Activated naive CD8-positive, alpha-beta T cell (primary cell): ENCODE data around the gene METTL4.
"Not testable (repeated sequence)": the region's sequence is repeated elsewhere in the genome, so short reads cannot be mapped to it uniquely, and the experiment has no call there.

ENCODE experiments used
- H3K27ac Mint-ChIP-seq: one replicate; pipeline ENCODE4 v1.8.0; 2021; ENCODE audit warnings: mixed read lengths
- H3K27me3 Mint-ChIP-seq: one replicate; pipeline ENCODE4 v1.8.0; 2021; ENCODE audit warnings: mixed read lengths
- H3K36me3 Mint-ChIP-seq: one replicate; pipeline ENCODE4 v1.8.0; 2021; ENCODE audit warnings: mixed read lengths
- H3K4me1 Mint-ChIP-seq: one replicate; pipeline ENCODE4 v1.8.0; 2021; ENCODE audit warnings: low read depth, mixed read lengths
- H3K4me3 Mint-ChIP-seq: one replicate; pipeline ENCODE4 v1.8.0; 2021; ENCODE audit warnings: mild to moderate bottlenecking, mixed read lengths
- H3K9me3 Mint-ChIP-seq: one replicate; pipeline ENCODE4 v1.8.0; 2021; ENCODE audit warnings: low read depth, mixed read lengths

METTL4 gene

DNA sequence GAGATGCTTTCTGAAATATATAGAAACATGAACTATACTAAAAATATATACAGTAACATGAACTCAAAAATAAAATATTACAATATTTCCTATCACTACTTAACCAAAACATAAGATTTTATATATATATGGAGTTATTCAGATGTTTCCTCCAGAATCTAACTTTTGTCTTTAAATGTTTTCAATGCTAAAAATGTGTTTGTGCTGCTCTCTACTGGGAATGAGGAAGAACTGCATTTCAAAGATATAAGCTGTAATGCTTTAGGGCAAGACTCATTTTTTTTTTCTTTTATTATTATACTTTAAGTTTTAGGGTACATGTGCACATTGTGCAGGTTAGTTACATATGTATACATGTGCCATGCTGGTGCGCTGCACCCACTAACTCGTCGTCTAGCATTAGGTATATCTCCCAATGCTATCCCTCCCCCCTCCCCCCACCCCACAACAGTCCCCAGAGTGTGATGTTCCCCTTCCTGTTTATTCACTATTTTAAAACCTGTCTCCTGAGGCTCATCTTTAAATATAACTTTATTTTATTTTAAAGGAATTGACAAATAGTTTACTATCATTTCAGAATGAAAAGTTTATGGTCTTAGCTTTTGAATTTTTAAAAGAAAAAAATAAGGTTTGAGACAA is 29.3 kb downstream of the METTL4 start:
- H3K36me3 Mint-ChIP-seq, H3K4me3 Mint-ChIP-seq, H3K27ac Mint-ChIP-seq, H3K4me1 Mint-ChIP-seq, H3K27me3 Mint-ChIP-seq, H3K9me3 Mint-ChIP-seq: not testable (repeated sequence)

DNA sequence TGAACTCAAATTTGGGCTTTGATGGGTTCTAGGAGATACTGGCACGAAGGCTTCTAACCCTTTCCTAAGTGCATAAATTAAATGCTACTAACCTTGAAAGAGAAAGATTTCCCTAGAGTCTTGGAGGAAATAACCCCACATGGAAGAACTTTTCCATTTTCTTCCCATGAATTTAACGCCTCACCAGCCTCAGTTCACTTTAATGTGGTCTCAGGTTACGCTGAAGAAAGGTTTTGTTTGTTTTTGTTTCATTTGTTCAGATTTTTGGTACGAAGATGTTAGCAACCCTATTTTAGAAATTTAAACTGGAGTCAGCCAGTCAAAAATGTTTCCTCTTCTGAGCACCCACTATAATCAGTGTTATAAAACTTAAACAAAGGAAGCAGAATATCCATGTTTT is 30.7 kb downstream of the METTL4 start:
- H3K9me3 Mint-ChIP-seq: no peaks in the 10 kb centered on the region
- no peak overlapping the region for H3K27ac Mint-ChIP-seq
- H3K4me1 Mint-ChIP-seq: peaks cover 4% of the 10 kb centered on the region
- H3K4me3 Mint-ChIP-seq: no peak overlapping the region
- H3K36me3 Mint-ChIP-seq: peaks cover 8% of the 10 kb centered on the region
- no peaks in the 10 kb centered on the region for H3K27me3 Mint-ChIP-seq

DNA sequence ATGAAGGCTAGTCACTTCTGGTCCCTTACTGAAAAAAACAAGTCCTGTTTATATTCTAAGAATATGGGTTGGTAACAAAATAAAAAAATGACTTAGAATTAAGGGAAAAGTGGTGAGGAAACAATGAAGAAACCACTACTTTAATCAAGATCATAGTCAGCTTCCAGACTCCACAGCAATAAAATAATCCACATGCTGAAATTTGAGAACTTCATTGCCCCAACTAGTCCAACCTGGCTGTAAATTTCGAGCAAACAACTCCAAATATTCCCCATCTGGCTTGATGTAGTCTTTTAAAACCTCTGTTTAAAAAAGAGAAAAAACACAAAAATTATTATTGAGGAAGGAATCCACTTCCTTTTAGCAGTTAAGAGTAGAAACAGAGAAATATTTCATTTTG is 32.5 kb downstream of the METTL4 start:
- Mint-ChIP-seq H3K4me3 (no peak overlapping the region), H3K27ac (no peak overlapping the region), H3K4me1 (peaks cover 4% of the 10 kb centered on the region), H3K9me3 (no peaks in the 10 kb centered on the region), H3K27me3 (no peaks in the 10 kb centered on the region), H3K36me3 (peaks cover 18% of the 10 kb centered on the region)

DNA sequence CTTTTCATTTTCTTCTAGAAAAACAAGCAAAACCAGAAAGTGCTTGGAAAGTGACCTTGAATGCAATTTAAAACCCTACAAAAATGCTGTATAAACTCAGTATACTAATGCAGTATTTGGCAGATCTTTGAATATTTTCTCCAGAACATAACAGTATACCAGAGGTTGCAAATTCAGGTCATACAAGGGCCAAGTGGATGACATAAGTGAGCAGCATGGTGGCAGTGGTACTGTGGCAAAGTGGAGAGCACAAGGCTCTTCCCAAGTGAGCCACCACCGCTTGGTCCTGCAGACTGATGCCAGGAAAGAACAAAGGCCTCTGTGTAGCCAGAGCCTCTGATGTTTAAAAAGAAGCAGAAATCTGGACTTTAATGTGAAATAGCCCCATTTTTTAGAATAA is 33.1 kb downstream of the METTL4 start:
- Mint-ChIP-seq H3K36me3 (peaks cover 20% of the 10 kb centered on the region), H3K27ac (no peak overlapping the region), H3K9me3 (no peaks in the 10 kb centered on the region), H3K4me3 (no peak overlapping the region), H3K4me1 (peaks cover 4% of the 10 kb centered on the region), H3K27me3 (no peaks in the 10 kb centered on the region)

DNA sequence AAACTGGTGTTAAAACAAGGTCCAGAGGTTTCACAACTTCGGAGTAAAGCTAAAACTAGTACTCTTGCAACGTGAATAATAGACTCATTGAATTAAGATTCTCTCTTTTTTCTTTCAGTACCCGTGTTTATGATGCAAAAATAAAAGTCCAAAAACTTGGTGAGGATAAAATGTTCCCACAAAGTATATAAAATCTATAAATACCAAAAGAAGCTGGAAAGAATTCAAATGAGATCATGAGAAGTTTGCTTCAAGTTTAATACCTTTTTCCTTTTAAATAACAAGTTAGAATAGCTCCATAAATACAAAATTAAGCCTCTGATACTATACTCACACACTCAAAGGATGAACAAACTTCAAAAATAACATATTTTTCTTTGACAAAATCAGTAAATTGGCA is 34.0 kb downstream of the METTL4 start:
- no peaks in the 10 kb centered on the region for H3K27me3 Mint-ChIP-seq
- peaks cover 2% of the 10 kb centered on the region for H3K4me1 Mint-ChIP-seq
- peaks cover 3% of the 10 kb centered on the region for H3K9me3 Mint-ChIP-seq
- H3K27ac Mint-ChIP-seq: no peak overlapping the region
- H3K36me3 Mint-ChIP-seq: peaks cover 29% of the 10 kb centered on the region
- H3K4me3 Mint-ChIP-seq: no peak overlapping the region

DNA sequence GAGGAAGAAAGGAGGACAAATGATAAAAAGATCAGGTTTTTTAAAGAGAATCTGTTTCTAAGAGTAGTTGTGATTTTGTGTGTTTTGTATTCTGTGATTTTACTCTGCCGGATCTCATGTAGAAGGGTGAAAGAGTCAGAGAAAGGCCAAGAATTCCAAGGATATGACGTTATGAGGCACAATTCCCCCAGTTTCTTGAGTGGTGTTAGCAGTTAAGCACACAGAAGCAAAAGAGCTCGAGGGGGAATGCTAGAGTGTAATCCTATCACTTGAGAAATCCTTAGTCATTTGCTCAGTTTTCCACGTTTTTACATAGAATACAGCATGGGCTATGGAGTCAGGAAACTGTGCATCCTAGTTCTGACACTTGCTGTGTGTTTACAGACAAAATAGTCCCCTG is 34.8 kb downstream of the METTL4 start:
- no peaks in the 10 kb centered on the region for H3K27me3 Mint-ChIP-seq
- no peaks in the 10 kb centered on the region for H3K4me1 Mint-ChIP-seq
- peaks cover 33% of the 10 kb centered on the region for H3K36me3 Mint-ChIP-seq
- peaks cover 3% of the 10 kb centered on the region for H3K9me3 Mint-ChIP-seq
- no peak overlapping the region for H3K4me3 Mint-ChIP-seq
- H3K27ac Mint-ChIP-seq: no peak overlapping the region

DNA sequence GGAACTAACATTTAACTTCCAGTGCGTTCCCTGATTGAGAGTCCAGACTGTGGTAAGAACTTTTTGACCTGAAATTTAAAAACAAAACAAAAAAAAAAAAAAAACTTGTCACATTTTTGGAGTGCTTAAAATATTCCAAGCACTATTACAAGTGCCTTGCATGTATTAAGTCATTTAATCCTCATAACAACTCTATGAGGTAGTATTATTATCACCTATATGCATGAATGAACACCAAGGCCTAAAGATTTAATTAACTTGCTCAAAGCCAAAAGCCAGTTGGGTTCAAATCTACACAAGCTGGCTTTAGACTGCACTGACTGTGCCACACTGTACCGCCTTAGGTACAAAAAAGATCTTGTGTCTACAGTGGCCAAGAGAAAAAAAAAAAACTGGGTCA is 35.2 kb downstream of the METTL4 start:
- H3K27me3 Mint-ChIP-seq: no peaks in the 10 kb centered on the region

DNA sequence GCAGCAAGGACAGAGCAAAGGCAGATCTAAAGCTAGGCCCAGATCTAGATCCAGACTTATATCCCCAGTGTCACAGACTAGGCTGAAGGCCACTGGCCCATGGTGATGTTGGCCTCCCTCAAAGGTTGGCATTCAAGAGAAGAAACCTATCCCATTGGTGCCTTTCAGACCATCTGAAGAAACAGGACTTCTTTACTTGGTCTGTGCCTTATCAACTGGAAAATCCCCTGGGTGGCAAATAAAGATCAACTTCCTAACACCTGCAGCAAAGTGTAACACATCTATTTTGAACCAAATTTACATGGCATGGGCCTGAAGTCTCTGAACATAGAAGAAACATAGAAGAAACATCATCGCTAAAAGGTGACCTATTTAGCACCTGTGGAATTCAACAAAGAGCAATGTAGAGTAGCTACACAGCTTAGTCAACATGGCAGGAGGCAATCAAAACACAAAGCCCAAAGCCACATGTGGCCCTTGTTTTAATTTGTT is 35.8 kb downstream of the METTL4 start:
- Mint-ChIP-seq H3K36me3 (peaks cover 37% of the 10 kb centered on the region), H3K4me1 (no peaks in the 10 kb centered on the region), H3K4me3 (no peak overlapping the region), H3K27ac (no peak overlapping the region), H3K27me3 (no peaks in the 10 kb centered on the region), H3K9me3 (peaks cover 3% of the 10 kb centered on the region)

More for the DNA sequence above, 35.2 kb downstream of the METTL4 start:
- Mint-ChIP-seq H3K27ac (no peak overlapping the region), H3K4me3 (no peak overlapping the region), H3K36me3 (peaks cover 33% of the 10 kb centered on the region), H3K4me1 (no peaks in the 10 kb centered on the region), H3K9me3 (peaks cover 3% of the 10 kb centered on the region)

DNA sequence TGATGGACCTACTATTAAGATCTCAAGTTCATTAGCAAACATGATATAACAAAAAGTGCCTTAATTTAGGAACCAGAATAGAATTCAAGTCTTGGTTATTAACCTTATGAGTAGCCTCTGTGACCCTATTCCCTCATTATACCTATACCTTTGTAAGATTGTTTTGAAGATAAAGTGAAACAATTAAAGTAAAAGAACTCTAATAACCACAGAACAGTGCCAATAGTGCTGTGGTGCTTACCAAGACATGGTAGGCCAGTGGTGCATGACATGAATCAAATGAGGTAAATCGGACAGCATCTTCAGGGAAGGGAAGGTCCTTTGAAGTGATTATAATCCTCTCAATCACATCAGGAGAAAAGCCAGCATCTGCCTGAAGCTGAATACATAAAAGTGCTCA is 36.4 kb downstream of the METTL4 start:
- peaks cover 37% of the 10 kb centered on the region for H3K36me3 Mint-ChIP-seq
- no peaks in the 10 kb centered on the region for H3K27me3 Mint-ChIP-seq
- no peak overlapping the region for H3K27ac Mint-ChIP-seq
- H3K9me3 Mint-ChIP-seq: peaks cover 3% of the 10 kb centered on the region
- H3K4me3 Mint-ChIP-seq: no peak overlapping the region
- H3K4me1 Mint-ChIP-seq: no peaks in the 10 kb centered on the region

DNA sequence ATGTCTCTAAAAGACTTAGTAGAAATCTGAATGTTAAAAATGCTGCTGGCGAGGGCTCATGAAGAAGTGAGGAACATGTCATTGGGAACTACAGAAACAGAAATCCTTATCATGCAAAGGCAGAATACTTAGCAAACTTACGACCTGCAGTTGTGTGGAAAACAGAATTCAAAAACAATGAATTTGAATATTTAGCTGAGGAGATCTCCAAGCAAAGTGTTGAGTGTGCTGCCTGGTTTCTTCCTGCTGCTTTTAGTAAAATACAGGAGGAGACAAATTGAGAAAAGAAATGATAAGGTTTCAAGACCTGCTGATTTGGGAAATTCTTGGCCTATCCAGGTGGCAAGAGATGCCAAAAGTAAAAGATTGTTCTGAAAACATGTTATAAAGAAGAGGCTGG is 38.5 kb downstream of the METTL4 start:
- H3K27ac Mint-ChIP-seq: no peak overlapping the region
- peaks cover 37% of the 10 kb centered on the region for H3K36me3 Mint-ChIP-seq
- peaks cover 3% of the 10 kb centered on the region for H3K9me3 Mint-ChIP-seq
- no peaks in the 10 kb centered on the region for H3K4me1 Mint-ChIP-seq
- no peak overlapping the region for H3K4me3 Mint-ChIP-seq
- no peaks in the 10 kb centered on the region for H3K27me3 Mint-ChIP-seq

DNA sequence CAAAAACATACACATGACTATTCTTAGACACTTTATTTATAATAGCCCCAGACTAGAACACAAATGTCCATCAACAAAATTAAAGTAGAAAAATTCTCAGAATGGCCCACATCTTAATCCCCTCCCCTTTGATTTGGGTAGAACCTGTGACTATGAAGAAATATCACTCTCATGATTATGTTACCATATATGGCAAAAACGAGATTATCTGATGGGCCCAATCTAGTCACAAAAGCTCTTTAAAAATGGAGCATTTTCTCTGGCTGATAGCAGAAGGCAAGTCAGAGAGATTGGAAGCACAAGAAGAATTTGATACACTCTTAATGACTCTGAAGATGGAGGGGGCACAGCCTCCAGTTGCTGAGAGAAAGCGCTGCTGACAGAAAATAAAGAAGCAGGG is 39.6 kb downstream of the METTL4 start:
- Mint-ChIP-seq H3K4me1 (no peaks in the 10 kb centered on the region), H3K4me3 (no peak overlapping the region), H3K36me3 (peaks cover 37% of the 10 kb centered on the region), H3K27me3 (no peaks in the 10 kb centered on the region), H3K27ac (no peak overlapping the region), H3K9me3 (peaks cover 3% of the 10 kb centered on the region)

DNA sequence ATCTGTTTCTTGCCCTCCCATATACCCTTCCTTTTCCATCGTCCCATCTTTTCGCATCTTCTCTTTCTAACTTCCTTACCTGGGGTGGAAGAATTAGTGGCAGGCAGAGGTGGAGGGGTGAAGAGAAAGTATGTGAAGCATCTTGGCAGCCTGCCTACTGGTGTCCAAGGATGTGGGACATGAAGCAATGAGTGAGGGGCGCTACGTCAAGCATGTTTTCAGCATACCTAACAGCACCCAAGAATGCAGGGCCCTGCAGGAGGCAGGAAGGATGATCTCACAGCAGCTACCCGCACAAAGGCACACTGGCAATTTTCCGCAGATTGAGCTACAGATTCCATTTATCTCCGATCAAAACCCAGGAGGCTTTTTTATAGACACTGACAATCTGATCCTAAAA is 42.2 kb downstream of the METTL4 start:
- Mint-ChIP-seq H3K4me1 (no peaks in the 10 kb centered on the region), H3K36me3 (peaks cover 25% of the 10 kb centered on the region), H3K9me3 (peaks cover 3% of the 10 kb centered on the region), H3K4me3 (no peak overlapping the region), H3K27me3 (no peaks in the 10 kb centered on the region), H3K27ac (no peak overlapping the region)

DNA sequence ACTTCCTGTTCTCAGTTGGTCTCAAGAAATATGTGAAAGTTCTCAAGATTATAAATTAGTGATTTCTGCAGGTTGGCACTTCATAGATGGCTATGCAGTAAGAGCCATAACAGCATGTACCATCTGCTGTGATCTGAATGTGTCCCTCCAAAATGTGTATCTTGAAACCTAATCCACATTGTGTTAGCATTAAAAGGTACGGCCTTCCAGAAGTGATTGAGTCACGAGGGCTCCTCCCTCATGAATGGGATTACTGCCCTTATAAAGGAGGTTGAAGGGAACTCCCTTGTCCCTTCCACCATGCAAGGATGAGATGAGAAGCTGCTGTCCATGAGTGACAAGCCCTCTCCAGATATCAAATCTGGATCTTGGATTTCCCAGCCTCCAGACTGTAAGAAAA is 45.0 kb downstream of the METTL4 start:
- Mint-ChIP-seq H3K27me3 (no peaks in the 10 kb centered on the region), H3K9me3 (no peaks in the 10 kb centered on the region), H3K4me3 (no peak overlapping the region), H3K4me1 (peaks cover 5% of the 10 kb centered on the region), H3K27ac (no peak overlapping the region), H3K36me3 (peaks cover 8% of the 10 kb centered on the region)

DNA sequence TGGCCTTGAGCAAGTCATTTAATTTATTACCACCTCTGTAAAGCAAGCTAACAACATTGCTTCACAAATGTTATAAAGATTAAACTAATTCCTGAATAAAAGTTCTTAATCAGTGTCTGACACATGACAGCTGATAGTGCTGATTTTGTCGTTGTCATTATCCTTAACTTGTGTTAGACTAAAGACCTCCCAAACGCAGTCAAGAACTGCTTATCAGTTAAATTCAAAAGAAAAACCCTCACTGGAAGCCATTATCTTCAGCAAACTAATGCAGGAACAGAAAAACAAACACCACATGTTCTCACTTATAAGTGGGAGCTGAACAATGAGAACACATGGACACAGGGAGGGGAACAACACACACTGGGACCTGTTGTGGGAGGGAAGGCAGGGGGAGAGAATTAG is 46.5 kb downstream of the METTL4 start:
- H3K27ac Mint-ChIP-seq, H3K27me3 Mint-ChIP-seq, H3K9me3 Mint-ChIP-seq, H3K4me3 Mint-ChIP-seq, H3K36me3 Mint-ChIP-seq, H3K4me1 Mint-ChIP-seq: not testable (repeated sequence)

DNA sequence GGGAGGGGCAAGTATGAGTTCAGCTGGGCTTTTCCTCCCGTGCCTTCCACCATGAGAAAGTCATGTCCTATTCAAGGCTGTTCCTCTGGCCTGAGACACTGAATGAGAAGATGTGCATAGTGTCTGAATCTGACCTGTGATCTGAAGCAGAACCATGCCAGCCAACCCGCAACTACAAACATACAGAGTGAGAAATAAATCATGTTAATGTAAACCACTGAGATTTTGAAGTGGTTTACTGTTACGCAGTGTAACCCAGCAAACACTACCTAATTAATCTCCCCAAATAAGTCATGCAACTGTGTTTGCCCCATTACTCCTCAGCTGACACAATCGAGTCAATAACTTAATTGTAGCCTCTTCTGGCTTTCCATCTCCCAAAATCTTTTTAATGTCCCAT is 49.2 kb downstream of the METTL4 start:
- Mint-ChIP-seq H3K4me3 (no peak overlapping the region), H3K27ac (no peak overlapping the region), H3K4me1 (peaks cover 5% of the 10 kb centered on the region), H3K36me3 (peaks cover 5% of the 10 kb centered on the region), H3K27me3 (no peaks in the 10 kb centered on the region), H3K9me3 (no peaks in the 10 kb centered on the region)

DNA sequence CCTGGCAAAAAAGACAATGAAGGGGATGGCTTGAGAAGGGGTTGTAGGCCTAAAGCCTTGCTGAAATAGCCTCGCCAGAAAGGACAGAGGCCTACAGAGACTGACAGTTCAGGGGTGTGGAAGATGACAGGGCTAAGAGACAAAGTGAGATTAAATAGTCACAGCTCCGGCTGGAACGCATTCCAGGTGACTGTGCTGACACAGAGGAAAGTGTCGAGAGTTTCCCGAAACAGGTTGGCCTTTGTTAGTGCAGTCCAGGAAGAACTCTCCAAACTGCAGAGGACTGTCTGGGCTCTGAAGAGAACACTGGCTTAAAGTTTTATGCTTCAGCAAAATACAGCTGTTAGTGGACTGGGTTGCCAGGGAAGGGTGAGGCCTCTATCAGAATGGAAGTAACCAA is 52.8 kb downstream of the METTL4 start:
- Mint-ChIP-seq H3K4me1 (peaks cover 23% of the 10 kb centered on the region), H3K27me3 (no peaks in the 10 kb centered on the region), H3K36me3 (peaks cover 5% of the 10 kb centered on the region), H3K9me3 (no peaks in the 10 kb centered on the region), H3K27ac (no peak overlapping the region), H3K4me3 (no peak overlapping the region)
